Pancreas (tissue), 10 donors: ENCODE data around the gene DYNLL1. TPM values are rescaled to one million over a fixed set of nuclear protein-coding genes. Genes with fewer than 3 reads are reported as not detected.

ENCODE experiments used
- ATAC-seq, 4 donors: fragments of 200-7000 bp; cut with Tn5 transposase; one replicate each; pipeline versions ENCODE4 v1.8.0 to v1.9.1; 2020; ENCODE audit warnings: mild to moderate bottlenecking in 4 of 4, moderate library complexity in 4 of 4
- DNase-seq, 6 donors: peaks; one replicate each; pipeline ENCODE4 v3.0.0-alpha.2; 2020
- FAIRE-seq: peaks from 2 replicates; lab custom pipeline; 2012; peaks lifted over from hg19 to GRCh38; lab: Jason Lieb, UNC
- H3K27ac ChIP-seq, 4 donors: fragments of 200-600 bp; sonication (generic); 1 replicate in 3 of 4; 2 replicates in 1 of 4; pipeline versions ENCODE4 v1.5.0 to v1.8.0; 2020
- H3K27me3 ChIP-seq, 4 donors: fragments of 200-600 bp; one replicate each; pipeline ENCODE4 v1.8.0; 2021
- H3K36me3 ChIP-seq, 3 donors: fragments of 200-600 bp; sonication (generic) in 1 of 3; one replicate each; pipeline versions ENCODE4 v1.5.0 to v1.8.0; 2020 to 2021
- H3K4me1 ChIP-seq, 3 donors: fragments of 200-600 bp; one replicate each; pipeline ENCODE4 v1.8.0; 2021
- H3K4me3 ChIP-seq, 4 donors: fragments of 200-600 bp; sonication (generic) in 2 of 4; one replicate each; pipeline versions ENCODE4 v1.5.0 to v1.8.0; 2020 to 2021
- H3K9me3 ChIP-seq, 4 donors: fragments of 200-600 bp; one replicate each; pipeline ENCODE4 v1.8.0; 2021
- CTCF ChIP-seq, 4 donors: fragments of 200-600 bp; sonication (generic) in 3 of 4; IDR thresholded peaks; one replicate each; pipeline versions ENCODE4 v1.5.0 to v1.8.0; 2021; ENCODE audit warnings: antibody characterized with exemption in 4 of 4
- WGBS, 2 donors: extraction: QIAGEN DNeasy Blood & Tissue Kit; methylation state at CpG; one replicate each; pipeline ENCODE4 v1.1.7; 2013; 5-methylcytosine and 5-hydroxymethylcytosine counted together
- intact Hi-C, 3 donors: fragments of 100-400 bp; cut with DNase I; formaldehyde crosslinking; loops; one replicate each; pipeline versions ENCODE4 v1.11.1 to v1.14.2; 2022
- polyA plus RNA-seq, 2 donors: library from polyadenylated mRNA; stranded (reverse); fragments of 200-250 nt; gene quantifications; one replicate each; pipeline ENCODE4 v1.2.3, GENCODE V29; 2013
- total RNA-seq, 6 donors: library from RNA; stranded (reverse); fragmentation: NEBNext Ultra II Directional in 4 of 6; extraction: Animal tissue kit (Norgen Biotek cat#: 25700) in 4 of 6; gene quantifications; one replicate each; pipeline versions ENCODE4 v1.2.1 to v1.2.4, GENCODE V29; 2021 to 2023
- donor health status: healthy with polysubstance abuse.
- donor health status: DM: no; HTN: no; CAD: no; lungs with moderate emphysema.
- donor health status: DM: no; HTN: no; CAD: no.
- donor health status: control.
- donor health status: control.
- donor health status: Bipolar disorder and iron deficiency.
- donor health status: DM: yes; HTN: yes; CAD: no.
- donor health status: DM: no; HTN: no; CAD: no.
- donor health status: DM: no; HTN: no; CAD: no.
- donor health status: DM: yes; HTN: yes; CAD: no.

The DYNLL1 gene
- total and polyA plus RNA-seq, 8 donors, result 57.7 to 249 (median 102) TPM

GRCh38 chr12:120546050-120546386 lies 50.1 kb downstream of the DYNLL1 start:
- Histone ChIP-seq H3K4me1 (peaks cover 21 to 26% (median 23%) of the 10 kb centered on the region in 3 donors), H3K36me3 (peaks cover 0 to 35% (median 11%) of the 10 kb centered on the region in 3 donors), H3K4me3 (no peak overlapping the region), H3K9me3 (no peaks in the 10 kb centered on the region), H3K27ac (no peak overlapping the region), H3K27me3 (no peaks in the 10 kb centered on the region)
- TF ChIP-seq CTCF (IDR thresholded peaks at IDR 0.05), result no peak
- WGBS, 2 donors, result 45 to 50% methylated on average over 3 of the region's 3 CpGs
- ATAC-seq (no peak), DNase-seq (no peak), FAIRE-seq (no peak)
- intact Hi-C loops, result no loop called here

Other genes starting within 250 kb of the DYNLL1 start
- 10 to 100 TPM; 20.9 to 37.5 (median 26.2) TPM for gene PXN, start 230.4 kb upstream of the DYNLL1 start, total RNA-seq
- gene PXN, start 230.4 kb upstream of the DYNLL1 start, polyA plus RNA-seq, result 10 to 100 TPM; 45.4 to 59.0 TPM
- 1,000 to 10,000 TPM; 3,497 to 6,395 (median 4,297) TPM for gene RNU4-2, start 204.2 kb upstream of the DYNLL1 start, total RNA-seq
- not detected for gene RNU4-2, start 204.2 kb upstream of the DYNLL1 start, polyA plus RNA-seq
- gene RNU4-1, start 202.9 kb upstream of the DYNLL1 start, total RNA-seq, result 1,000 to 10,000 TPM in 5 of 6 donors, 100 to 1,000 TPM in 1; 597 to 2,620 (median 1,226) TPM
- gene RNU4-1, start 202.9 kb upstream of the DYNLL1 start, polyA plus RNA-seq, result not detected
- 1 to 10 TPM in 4 of 6 donors, under 1 TPM in 2; 0.56 to 2.4 (median 1.3) TPM for gene SIRT4, start 193.8 kb upstream of the DYNLL1 start, total RNA-seq
- gene SIRT4, start 193.8 kb upstream of the DYNLL1 start, polyA plus RNA-seq, result 1 to 10 TPM; 1.4 to 2.1 TPM
- over 10,000 TPM in 2 of 6 donors, 1,000 to 10,000 TPM in 4; 4,900 to 12,528 (median 8,049) TPM for gene PLA2G1B, start 168.3 kb upstream of the DYNLL1 start, total RNA-seq
- 1,000 to 10,000 TPM; 7,592 to 7,821 TPM for gene PLA2G1B, start 168.3 kb upstream of the DYNLL1 start, polyA plus RNA-seq
- 1 to 10 TPM; 3.0 to 6.0 (median 4.8) TPM for gene MSI1, start 126.9 kb upstream of the DYNLL1 start, total RNA-seq
- 1 to 10 TPM; 3.0 to 4.8 TPM for gene MSI1, start 126.9 kb upstream of the DYNLL1 start, polyA plus RNA-seq
- 100 to 1,000 TPM; 118 to 149 (median 137) TPM for gene COX6A1, start 58.0 kb upstream of the DYNLL1 start, total RNA-seq
- 100 to 1,000 TPM; 296 to 324 TPM for gene COX6A1, start 58.0 kb upstream of the DYNLL1 start, polyA plus RNA-seq
- gene TRIAP1, start 49.7 kb upstream of the DYNLL1 start, total RNA-seq, result 10 to 100 TPM; 13.9 to 25.8 (median 15.4) TPM
- 10 to 100 TPM; 16.3 to 23.8 TPM for gene TRIAP1, start 49.7 kb upstream of the DYNLL1 start, polyA plus RNA-seq
- gene GATC, start 49.7 kb upstream of the DYNLL1 start, total RNA-seq, result 10 to 100 TPM; 18.3 to 32.7 (median 27.6) TPM
- gene GATC, start 49.7 kb upstream of the DYNLL1 start, polyA plus RNA-seq, result 10 to 100 TPM in 1 of 2 donors, 1 to 10 TPM in 1; 8.6 to 12.3 TPM
- 10 to 100 TPM; 69.0 to 91.7 (median 79.5) TPM for gene SRSF9, start 26.4 kb upstream of the DYNLL1 start, total RNA-seq
- 100 to 1,000 TPM in 1 of 2 donors, 10 to 100 TPM in 1; 50.9 to 103 TPM for gene SRSF9, start 26.4 kb upstream of the DYNLL1 start, polyA plus RNA-seq
- 10 to 100 TPM in 5 of 6 donors, 1 to 10 TPM in 1; 7.2 to 16.1 (median 11.6) TPM for gene COQ5, start 33.0 kb downstream of the DYNLL1 start, total RNA-seq
- 10 to 100 TPM; 17.0 to 24.3 TPM for gene COQ5, start 33.0 kb downstream of the DYNLL1 start, polyA plus RNA-seq
- 100 to 1,000 TPM in 3 of 6 donors, 10 to 100 TPM in 3; 92.5 to 151 (median 98.6) TPM for gene RNF10, start 38.2 kb downstream of the DYNLL1 start, total RNA-seq
- gene RNF10, start 38.2 kb downstream of the DYNLL1 start, polyA plus RNA-seq, result 100 to 1,000 TPM; 120 to 127 TPM
- gene POP5, start 85.3 kb downstream of the DYNLL1 start, total RNA-seq, result 10 to 100 TPM; 10.5 to 23.5 (median 14.7) TPM
- gene POP5, start 85.3 kb downstream of the DYNLL1 start, polyA plus RNA-seq, result 10 to 100 TPM; 54.4 to 66.7 TPM
- under 1 TPM; 0.12 to 0.87 (median 0.46) TPM for gene CABP1, start 144.5 kb downstream of the DYNLL1 start, total RNA-seq
- gene CABP1, start 144.5 kb downstream of the DYNLL1 start, polyA plus RNA-seq, result 1 to 10 TPM; 3.3 to 5.7 TPM
- 100 to 1,000 TPM in 3 of 6 donors, 10 to 100 TPM in 3; 66.8 to 124 (median 100) TPM for gene MLEC, start 191.0 kb downstream of the DYNLL1 start, total RNA-seq
- gene MLEC, start 191.0 kb downstream of the DYNLL1 start, polyA plus RNA-seq, result 10 to 100 TPM; 25.8 to 33.6 TPM
- gene UNC119B, start 214.3 kb downstream of the DYNLL1 start, total RNA-seq, result 10 to 100 TPM; 11.8 to 18.9 (median 15.3) TPM
- 10 to 100 TPM in 1 of 2 donors, 1 to 10 TPM in 1; 6.6 to 14.4 TPM for gene UNC119B, start 214.3 kb downstream of the DYNLL1 start, polyA plus RNA-seq
- gene ACADS, start 229.7 kb downstream of the DYNLL1 start, total RNA-seq, result 10 to 100 TPM; 15.2 to 22.8 (median 18.6) TPM
- gene ACADS, start 229.7 kb downstream of the DYNLL1 start, polyA plus RNA-seq, result 10 to 100 TPM; 50.9 to 59.2 TPM